Nephron progenitor cell (in vitro differentiated cells): ENCODE data around the gene ZNF253.
"Not testable (repeated sequence)": the region's sequence is repeated elsewhere in the genome, so short reads cannot be mapped to it uniquely, and the experiment has no call there.

Experiments used
- DNase-seq: peaks from one replicate; pipeline ENCODE4 v3.0.0; 2021
- H3K27ac Mint-ChIP-seq: 2 replicates; pipeline ENCODE4 v1.8.0; 2021; ENCODE audit warnings: mild to moderate bottlenecking, moderate library complexity, mixed read lengths
- H3K27me3 Mint-ChIP-seq: 2 replicates; pipeline ENCODE4 v1.8.0; 2021; ENCODE audit warnings: mild to moderate bottlenecking, low read depth, mixed read lengths; ENCODE audit not compliant: poor library complexity
- H3K36me3 Mint-ChIP-seq: 2 replicates; pipeline ENCODE4 v1.8.0; 2021; ENCODE audit warnings: low read depth, mixed read lengths
- H3K4me1 Mint-ChIP-seq: 2 replicates; pipeline ENCODE4 v1.8.0; 2021; ENCODE audit warnings: mixed read lengths
- H3K4me3 Mint-ChIP-seq: 2 replicates; pipeline ENCODE4 v1.8.0; 2021; ENCODE audit warnings: mild to moderate bottlenecking, moderate library complexity, mixed read lengths
- H3K9me3 Mint-ChIP-seq: 2 replicates; pipeline ENCODE4 v1.8.0; 2021; ENCODE audit warnings: mild to moderate bottlenecking, moderate library complexity, mixed read lengths
- TF ChIP-seq, protein P1 (sequence below): fragments of 200-600 bp; sonication (generic); IDR thresholded peaks from 2 replicates; pipeline ENCODE4 v1.5.0; 2021; ENCODE audit warnings: antibody characterized with exemption

Gene ZNF253

DNA sequence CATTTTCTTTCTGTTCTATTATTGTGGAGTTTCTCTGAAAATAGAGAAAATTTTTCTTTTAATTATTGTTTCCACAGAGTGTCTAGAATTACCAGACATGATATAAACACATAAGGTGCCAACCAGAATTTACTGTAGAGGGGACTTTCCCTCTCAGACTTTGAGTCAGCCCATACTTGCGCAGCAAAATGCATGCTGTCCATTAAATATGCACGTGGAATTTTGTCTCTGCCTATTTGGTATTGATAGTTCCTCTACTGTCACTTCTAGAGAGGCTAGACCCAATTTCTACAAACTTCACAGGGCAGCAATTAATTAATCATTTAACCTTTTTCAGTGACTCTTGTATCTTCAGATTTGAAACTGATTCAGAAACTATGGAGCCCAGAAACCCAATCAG, 44.0 kb downstream of the ZNF253 start:
- Mint-ChIP-seq H3K36me3 (peaks cover 100% of the 10 kb centered on the region), H3K9me3 (peaks cover 98% of the 10 kb centered on the region), H3K4me3 (no peak overlapping the region), H3K27ac (no peak overlapping the region), H3K27me3 (no peaks in the 10 kb centered on the region), H3K4me1 (peaks cover 11% of the 10 kb centered on the region)
- TF ChIP-seq, protein P1, sequence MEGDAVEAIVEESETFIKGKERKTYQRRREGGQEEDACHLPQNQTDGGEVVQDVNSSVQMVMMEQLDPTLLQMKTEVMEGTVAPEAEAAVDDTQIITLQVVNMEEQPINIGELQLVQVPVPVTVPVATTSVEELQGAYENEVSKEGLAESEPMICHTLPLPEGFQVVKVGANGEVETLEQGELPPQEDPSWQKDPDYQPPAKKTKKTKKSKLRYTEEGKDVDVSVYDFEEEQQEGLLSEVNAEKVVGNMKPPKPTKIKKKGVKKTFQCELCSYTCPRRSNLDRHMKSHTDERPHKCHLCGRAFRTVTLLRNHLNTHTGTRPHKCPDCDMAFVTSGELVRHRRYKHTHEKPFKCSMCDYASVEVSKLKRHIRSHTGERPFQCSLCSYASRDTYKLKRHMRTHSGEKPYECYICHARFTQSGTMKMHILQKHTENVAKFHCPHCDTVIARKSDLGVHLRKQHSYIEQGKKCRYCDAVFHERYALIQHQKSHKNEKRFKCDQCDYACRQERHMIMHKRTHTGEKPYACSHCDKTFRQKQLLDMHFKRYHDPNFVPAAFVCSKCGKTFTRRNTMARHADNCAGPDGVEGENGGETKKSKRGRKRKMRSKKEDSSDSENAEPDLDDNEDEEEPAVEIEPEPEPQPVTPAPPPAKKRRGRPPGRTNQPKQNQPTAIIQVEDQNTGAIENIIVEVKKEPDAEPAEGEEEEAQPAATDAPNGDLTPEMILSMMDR, result no peak
- DNase-seq, result no peak

DNA sequence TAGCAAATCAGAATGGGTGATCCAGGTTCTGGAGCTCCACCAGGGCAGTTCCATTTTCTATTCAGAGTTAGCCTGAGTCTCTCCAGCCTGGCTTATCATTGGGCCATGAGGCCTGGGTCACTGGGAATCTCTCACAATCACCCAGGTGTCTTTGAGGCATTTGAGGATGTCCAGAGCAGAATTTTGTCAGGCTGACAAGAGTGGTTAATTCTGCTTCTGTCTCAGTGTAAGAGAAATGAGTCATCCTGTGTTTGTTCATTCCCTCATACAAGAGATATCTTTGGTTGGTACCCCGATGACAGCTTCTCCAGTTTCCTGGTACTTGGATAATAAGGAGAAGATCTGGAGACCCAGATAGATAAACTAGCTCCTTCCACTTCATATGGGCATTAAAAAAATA, 45.5 kb downstream of the ZNF253 start:
- Mint-ChIP-seq H3K9me3 (peaks cover 98% of the 10 kb centered on the region), H3K36me3 (peaks cover 100% of the 10 kb centered on the region), H3K27me3 (no peaks in the 10 kb centered on the region), H3K4me3 (no peak overlapping the region), H3K4me1 (no peaks in the 10 kb centered on the region), H3K27ac (no peak overlapping the region)
- DNase-seq, result no peak
- TF ChIP-seq, protein P1, result no peak

DNA sequence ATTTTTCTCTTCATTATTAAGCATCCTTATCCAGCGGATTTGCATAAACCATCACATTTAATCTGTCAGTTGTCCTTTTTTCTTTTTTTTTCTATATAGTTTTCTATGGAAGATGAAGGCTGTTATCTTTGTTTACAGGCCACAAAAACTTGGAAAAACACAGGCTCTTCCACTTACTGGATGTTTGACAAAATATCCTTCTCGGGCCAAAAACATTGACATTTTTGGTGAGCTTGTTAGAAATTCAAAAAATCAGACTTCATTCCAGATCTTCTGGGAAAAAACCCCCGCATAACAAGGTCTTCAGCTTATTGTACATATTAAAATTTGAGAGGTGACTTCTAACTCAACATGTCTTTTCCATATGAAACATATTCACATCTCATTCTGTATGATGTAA, 48.9 kb downstream of the ZNF253 start:
- TF ChIP-seq, protein P1, result no peak
- DNase-seq, result no peak
- Mint-ChIP-seq H3K9me3 (peaks cover 98% of the 10 kb centered on the region), H3K27ac (no peak overlapping the region), H3K27me3 (peaks cover 3% of the 10 kb centered on the region), H3K4me1 (no peaks in the 10 kb centered on the region), H3K36me3 (peaks cover 99% of the 10 kb centered on the region), H3K4me3 (no peak overlapping the region)

DNA sequence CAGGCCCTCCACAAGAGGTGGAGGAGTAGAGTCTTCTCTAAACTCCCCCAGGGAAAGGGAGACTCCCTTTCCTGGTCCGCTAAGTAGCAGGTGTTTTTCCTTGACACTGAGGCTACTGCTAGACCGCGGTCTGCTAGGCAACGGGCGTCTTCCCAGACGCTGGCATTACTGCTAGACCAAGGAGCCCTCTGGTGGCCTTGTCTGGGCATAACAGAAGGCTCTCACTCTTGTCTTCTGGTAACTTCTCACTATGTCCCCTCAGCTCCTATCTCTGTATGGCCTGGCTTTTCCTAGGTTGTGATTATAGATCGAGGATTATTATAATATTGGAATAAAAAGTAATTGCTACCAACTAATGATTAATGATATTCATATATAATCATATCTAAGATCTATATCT, 64.7 kb downstream of the ZNF253 start:
- H3K4me1 Mint-ChIP-seq, H3K27ac Mint-ChIP-seq, H3K4me3 Mint-ChIP-seq, H3K27me3 Mint-ChIP-seq, DNase-seq: not testable (repeated sequence)
- Mint-ChIP-seq H3K36me3 (peaks cover 99% of the 10 kb centered on the region), H3K9me3 (peaks cover 97% of the 10 kb centered on the region)

DNA sequence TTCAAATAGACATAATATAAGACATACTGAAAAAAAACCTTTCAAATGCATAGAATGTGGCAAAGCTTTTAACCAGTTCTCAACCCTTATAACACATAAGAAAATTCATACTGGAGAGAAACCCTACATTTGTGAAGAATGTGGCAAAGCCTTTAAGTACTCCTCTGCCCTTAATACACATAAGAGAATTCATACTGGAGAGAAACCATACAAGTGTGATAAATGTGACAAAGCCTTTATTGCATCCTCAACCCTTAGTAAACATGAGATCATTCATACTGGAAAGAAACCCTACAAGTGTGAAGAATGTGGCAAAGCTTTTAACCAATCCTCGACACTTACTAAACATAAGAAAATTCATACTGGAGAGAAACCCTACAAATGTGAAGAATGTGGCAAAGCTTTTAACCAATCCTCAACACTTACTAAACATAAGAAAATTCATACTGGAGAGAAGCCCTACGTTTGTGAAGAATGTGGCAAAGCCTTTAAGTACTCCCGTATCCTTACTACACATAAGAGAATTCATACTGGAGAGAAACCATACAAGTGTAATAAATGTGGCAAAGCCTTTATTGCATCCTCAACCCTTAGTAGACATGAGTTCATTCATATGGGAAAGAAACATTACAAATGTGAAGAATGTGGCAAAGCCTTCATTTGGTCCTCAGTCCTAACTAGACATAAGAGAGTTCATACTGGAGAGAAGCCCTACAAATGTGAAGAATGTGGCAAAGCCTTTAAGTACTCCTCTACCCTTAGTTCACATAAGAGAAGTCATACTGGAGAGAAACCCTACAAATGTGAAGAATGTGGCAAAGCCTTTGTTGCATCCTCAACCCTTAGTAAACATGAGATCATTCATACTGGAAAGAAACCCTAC, 68.0 kb downstream of the ZNF253 start:
- DNase-seq, H3K4me1 Mint-ChIP-seq: not testable (repeated sequence)

DNA sequence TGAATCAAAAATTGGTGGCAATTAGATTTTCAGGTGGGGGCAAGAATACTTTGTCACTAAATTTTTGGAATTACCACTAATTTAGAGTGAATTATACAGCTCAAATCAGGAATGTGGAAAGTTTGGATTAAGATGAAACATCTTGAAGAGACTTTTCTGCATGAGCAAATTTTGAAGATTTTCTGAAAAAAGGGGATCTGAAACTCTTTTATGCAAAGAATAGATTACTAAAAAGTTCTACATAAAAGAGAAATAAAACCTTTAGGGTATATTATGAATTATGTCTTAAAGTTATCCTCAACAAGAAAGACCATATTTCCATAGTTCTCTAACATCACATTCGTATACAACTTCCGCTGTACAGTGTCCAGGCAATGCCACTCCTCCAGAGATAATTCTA, 71.7 kb downstream of the ZNF253 start:
- no peak for DNase-seq
- Mint-ChIP-seq H3K9me3 (peaks cover 95% of the 10 kb centered on the region), H3K27ac (no peak overlapping the region), H3K27me3 (no peaks in the 10 kb centered on the region), H3K36me3 (peaks cover 66% of the 10 kb centered on the region), H3K4me3 (no peak overlapping the region), H3K4me1 (no peaks in the 10 kb centered on the region)
- TF ChIP-seq, protein P1, result no peak

More for the DNA sequence above, 68.0 kb downstream of the ZNF253 start:
- Mint-ChIP-seq H3K9me3 (peaks cover 99% of the 10 kb centered on the region), H3K36me3 (peaks cover 90% of the 10 kb centered on the region)
- not testable (repeated sequence) for H3K4me3 Mint-ChIP-seq, H3K27ac Mint-ChIP-seq, H3K27me3 Mint-ChIP-seq

DNA sequence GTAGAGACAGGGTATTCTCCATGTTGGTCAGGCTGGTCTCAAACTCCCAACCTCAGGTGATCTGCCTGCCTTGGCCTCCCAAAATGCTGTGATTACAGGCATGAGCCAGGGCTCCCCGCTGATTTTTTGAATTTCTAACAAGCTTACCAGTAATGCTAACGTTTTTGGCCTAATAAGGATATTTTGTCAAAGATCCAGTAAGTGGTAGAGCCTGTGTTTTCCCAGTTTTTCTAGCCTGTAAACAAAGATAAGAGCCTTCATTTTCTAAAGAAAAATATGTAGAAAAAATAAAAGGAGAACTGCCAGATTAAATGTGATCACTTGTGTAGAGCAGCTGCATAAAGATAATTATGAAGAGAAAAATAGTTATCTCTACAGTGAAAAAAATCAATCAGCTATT, 72.8 kb downstream of the ZNF253 start:
- H3K27me3 Mint-ChIP-seq, result no peaks in the 10 kb centered on the region
- peaks cover 92% of the 10 kb centered on the region for H3K9me3 Mint-ChIP-seq
- TF ChIP-seq, protein P1, result no peak
- no peak for DNase-seq
- H3K36me3 Mint-ChIP-seq, result peaks cover 57% of the 10 kb centered on the region
- no peak overlapping the region for H3K27ac Mint-ChIP-seq
- no peak overlapping the region for H3K4me3 Mint-ChIP-seq
- H3K4me1 Mint-ChIP-seq, result no peaks in the 10 kb centered on the region
